TTC549 (cell line): ENCODE measurements around the gene BHMT2.

Experiments used
- FAIRE-seq: peaks from 2 replicates; lab custom pipeline; 2012; peaks lifted over from hg19 to GRCh38; lab: Jason Lieb, UNC

The BHMT2 gene

DNA sequence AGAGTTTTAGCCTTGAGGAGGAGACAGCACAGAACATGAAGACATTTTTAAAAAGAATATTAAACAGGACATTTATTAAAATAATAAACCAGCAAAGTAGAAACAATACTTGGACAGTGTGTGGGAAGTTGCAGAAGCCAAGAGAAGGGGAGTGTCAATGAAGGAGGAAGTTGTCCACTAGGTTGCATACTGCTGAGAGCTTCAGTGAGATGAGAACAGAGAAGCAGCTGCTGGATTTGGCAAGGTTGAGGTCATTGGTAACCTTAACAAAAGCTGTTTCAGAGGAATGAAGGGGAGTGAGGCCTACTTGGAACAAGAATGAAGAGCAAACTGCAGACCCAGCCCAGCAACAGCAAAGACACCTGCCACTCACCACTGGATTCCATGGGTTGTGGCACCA, 53.4 kb downstream of the BHMT2 start:
- FAIRE-seq = no peak

DNA sequence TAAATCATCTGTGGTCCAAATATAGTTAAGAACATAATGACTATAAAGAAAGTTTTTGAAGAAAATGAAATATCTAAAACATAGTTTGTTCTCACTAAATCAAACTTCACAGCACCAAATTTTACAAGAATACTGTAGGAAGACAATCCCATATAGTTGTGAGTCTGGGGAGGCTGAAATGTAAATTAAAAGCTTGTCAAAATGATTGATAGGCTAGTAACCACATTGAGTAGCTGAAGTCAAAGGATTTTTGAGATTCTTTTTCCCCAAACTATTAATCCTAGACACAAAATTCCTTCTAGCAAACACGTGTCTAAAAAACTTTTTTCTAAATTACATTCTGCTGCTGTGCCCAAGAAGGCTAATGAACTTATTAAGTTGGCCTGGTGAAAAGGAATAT, 55.0 kb downstream of the BHMT2 start:
- no peak for FAIRE-seq

DNA sequence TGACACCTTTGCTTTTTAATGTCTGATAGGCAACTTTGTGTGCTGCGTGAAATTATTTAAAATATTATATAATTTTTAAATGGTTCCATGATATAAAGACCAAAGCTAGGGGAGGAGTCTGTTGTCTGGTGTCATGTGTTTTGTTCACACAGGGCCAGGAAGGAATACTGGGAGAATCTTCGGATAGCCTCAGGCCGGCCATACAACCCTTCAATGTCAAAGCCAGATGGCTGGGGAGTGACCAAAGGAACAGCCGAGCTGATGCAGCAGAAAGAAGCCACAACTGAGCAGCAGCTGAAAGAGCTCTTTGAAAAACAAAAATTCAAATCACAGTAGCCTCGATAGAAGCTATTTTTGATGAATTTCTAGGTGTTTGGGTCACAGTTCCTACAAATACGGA, 61.2 kb downstream of the BHMT2 start:
- FAIRE-seq = no peak

DNA sequence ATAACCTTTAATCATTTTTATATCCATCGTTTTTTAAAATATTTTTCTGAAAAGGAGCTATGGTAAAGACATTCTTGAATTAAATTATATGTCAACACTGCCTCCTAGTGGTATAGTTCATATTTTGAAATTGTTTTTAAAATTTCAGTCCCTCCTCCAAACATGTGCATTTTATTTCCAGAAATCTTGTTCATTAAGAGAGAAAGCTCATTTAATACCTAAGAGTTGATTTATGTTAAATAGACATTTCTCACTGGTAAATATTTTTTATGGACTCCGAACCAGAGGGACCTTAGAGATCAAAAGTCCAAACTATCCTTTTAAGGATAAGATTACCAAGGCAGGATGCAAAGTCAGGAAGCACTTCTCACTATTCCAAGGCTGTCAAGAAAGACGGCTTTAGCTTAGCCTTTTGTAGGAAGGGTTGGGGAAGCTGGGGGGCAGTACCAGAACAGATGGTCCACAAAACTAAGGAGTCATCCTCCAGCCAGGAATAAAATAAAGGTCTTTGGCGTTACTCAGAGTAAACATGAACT, 63.6 kb downstream of the BHMT2 start:
- peak; percentile 96 for FAIRE-seq

DNA sequence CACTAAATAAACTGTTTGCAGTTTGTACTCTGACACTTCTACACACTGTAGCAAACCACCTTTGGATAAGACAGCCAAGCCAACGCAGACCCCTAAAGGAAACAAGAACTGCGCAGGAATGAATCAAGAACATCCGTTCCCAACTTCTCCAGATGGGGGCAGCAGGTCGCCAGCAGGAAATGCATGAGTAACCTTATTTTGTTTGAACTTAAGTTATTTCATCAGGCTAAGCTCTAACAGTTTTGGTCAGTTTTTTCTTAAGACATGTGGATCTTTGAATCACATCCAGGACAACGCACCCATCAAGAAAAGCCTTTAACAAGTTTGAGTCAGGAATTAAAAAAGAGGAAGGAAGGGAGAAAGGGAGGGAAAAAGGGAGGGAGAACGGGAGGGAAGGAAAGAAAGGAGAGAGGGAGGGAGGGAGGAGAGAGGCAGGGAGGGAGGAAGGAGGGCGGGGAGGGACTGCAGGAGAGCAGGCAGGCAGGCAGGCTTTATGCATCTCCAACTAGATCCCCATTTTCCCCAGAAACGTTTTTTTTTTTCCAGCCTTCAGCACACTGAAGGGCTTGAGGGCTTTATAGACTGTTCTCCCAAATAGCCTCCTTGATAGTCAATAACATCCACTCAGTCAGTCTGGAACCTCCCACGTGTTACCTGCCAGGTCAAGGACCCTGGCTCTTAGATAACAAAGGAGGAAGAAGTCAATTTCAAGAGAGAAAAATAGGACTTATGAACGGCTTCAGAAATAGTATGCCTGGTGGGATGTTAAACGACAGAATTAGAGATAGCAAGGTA, 64.3 kb downstream of the BHMT2 start:
- no peak for FAIRE-seq

DNA sequence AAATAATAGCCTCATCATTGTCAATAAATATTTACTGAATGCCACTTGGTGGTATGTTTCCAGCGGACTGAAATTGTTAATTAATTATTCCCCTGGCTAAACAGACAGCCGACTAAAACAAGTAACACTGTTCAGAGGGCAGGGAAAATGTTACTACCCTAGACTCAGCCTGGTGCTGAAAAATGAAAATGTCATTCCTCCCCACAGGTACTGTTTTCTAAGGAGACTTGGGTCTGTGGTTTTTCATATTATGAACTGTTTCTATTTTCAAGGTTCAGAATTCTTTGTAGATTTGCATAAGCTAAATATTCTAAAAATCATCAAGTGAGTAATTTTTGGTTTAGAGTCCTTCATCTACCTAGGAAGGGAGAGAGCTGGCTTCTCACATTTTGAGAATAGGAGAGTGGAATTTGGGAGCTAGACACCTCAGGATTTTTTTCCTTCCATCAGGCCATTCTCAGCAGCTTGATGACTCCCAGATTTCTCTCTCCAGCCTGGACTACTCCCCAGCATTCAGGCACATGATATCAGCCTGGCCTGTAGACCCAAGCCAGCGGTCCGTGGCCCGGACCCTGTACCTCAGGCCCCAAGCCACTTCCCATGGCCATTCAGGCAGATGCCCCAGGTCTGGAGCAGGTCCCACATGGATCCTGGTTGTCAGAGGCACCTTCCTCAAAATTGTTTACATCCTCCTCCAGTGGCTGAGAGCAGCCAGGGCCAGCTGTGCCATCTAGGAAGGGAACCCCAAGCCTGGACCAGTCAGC, 66.4 kb downstream of the BHMT2 start:
- no peak for FAIRE-seq

DNA sequence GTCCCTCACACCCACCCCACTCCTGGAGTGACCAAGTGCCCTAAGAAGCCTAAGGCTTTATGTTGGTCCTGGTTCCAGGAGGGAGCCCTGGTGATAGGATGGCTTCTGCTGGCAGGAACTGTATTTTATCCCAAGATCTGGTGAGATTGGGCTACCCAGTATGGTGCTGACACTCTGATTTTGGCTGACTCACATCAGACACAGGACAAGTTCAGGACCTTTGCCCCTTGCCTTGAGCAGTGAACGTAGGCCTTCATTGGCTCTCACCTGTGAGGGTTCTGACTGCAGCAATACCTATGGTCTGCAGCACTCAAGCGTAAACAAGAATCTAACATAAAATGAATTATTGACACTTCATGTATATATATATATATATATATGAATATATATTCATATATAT, 67.1 kb downstream of the BHMT2 start:
- FAIRE-seq = no peak
